Activated T-cell treated with anti-CD3 and anti-CD28 coated beads, Interleukin-2, amount 50 U/mL, for 4 hours (primary cell): Measurements from ENCODE around the gene MDFIC. TPM values are rescaled to one million over a fixed set of nuclear protein-coding genes. Genes with fewer than 3 reads are reported as not detected.

ENCODE experiments used
- ATAC-seq, 2 donors: fragments of 200-7000 bp; cut with Tn5 transposase; one replicate each; pipeline ENCODE4 v1.10.0; 2021
- DNase-seq: peaks from one replicate; pipeline ENCODE4 v3.0.0-alpha.2; 2020
- H3K27me3 Mint-ChIP-seq: one replicate; pipeline ENCODE4 v1.8.0; 2021; ENCODE audit warnings: low read depth, mixed read lengths
- H3K36me3 Mint-ChIP-seq: one replicate; pipeline ENCODE4 v1.8.0; 2022; ENCODE audit warnings: mixed read lengths; ENCODE audit not compliant: insufficient read depth
- H3K4me1 Mint-ChIP-seq: one replicate; pipeline ENCODE4 v1.8.0; 2021; ENCODE audit warnings: low read depth, mixed read lengths
- H3K4me3 Mint-ChIP-seq: one replicate; pipeline ENCODE4 v1.8.0; 2021; ENCODE audit warnings: mild to moderate bottlenecking, moderate library complexity, mixed read lengths
- H3K9me3 Mint-ChIP-seq: one replicate; pipeline ENCODE4 v1.8.0; 2021; ENCODE audit warnings: mixed read lengths
- total RNA-seq, 3 donors: library from RNA; stranded (reverse); gene quantifications; one replicate each; pipeline ENCODE4 v1.2.1, GENCODE V29; 2021

Gene MDFIC
- total RNA-seq, 3 donors from 2014 or later, result 84.4 to 119 (median 98.9) TPM

DNA sequence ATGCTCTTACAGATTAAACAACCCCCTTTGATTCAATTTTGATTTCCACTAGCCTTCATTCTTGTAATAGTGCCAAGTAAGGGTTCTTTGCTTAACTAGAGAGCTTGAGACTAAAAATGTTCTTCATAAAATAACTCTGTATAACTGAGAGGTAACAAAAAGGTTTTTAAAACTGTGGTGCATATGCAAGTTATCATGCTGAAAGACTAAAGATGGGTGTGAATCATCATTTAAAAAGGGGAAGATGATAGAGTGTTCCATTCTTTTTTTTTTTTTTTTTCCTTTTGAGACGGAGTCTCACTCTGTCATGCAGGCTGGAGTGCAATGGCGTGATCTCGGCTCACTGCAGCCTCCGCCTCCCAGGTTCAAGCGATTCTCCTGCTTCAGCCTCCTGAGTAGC, 11.1 kb downstream of the MDFIC start:
- DNase-seq (no peak), ATAC-seq (no peak)
- H3K9me3 Mint-ChIP-seq, result no peaks in the 10 kb centered on the region
- peaks cover 9% of the 10 kb centered on the region for H3K36me3 Mint-ChIP-seq
- H3K27me3 Mint-ChIP-seq, result no peaks in the 10 kb centered on the region
- H3K4me3 Mint-ChIP-seq, result no peak overlapping the region
- peaks cover 21% of the 10 kb centered on the region for H3K4me1 Mint-ChIP-seq

- H3K4me1 Mint-ChIP-seq, result peaks cover 26% of the 10 kb centered on the region
- DNase-seq (no peak), ATAC-seq (no peak)
- no peaks in the 10 kb centered on the region for H3K27me3 Mint-ChIP-seq
- no peak overlapping the region for H3K4me3 Mint-ChIP-seq
- H3K36me3 Mint-ChIP-seq, result peaks cover 9% of the 10 kb centered on the region
- no peaks in the 10 kb centered on the region for H3K9me3 Mint-ChIP-seq
Observed at GRCh38 chr7:114933658-114934057, 11.8 kb downstream of the MDFIC start.

- H3K4me3 Mint-ChIP-seq, result no peak overlapping the region
- ATAC-seq (no peak), DNase-seq (no peak)
- no peaks in the 10 kb centered on the region for H3K9me3 Mint-ChIP-seq
- H3K36me3 Mint-ChIP-seq, result peaks cover 9% of the 10 kb centered on the region
- H3K27me3 Mint-ChIP-seq, result no peaks in the 10 kb centered on the region
- peaks cover 30% of the 10 kb centered on the region for H3K4me1 Mint-ChIP-seq
Observed at GRCh38 chr7:114934086-114934485, 12.2 kb downstream of the MDFIC start.

DNA sequence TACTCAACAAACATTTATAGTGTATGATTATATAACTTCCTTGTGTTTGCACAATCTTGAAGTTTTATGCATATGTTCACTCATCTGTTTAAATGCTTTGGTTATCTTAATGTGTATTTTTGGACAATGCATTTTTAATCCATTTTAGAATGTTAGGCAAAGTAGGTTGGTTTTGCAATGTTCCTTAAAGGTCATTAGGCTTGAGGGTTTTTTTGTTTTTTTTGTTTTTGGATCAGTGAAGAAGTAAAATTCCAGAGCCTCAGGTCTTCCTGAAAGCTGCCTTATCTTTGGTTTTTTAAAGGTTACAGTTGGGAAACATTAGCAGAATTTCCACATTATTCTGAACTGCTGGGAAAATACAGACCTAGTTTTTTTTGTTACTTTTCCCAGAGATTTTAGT, 12.8 kb downstream of the MDFIC start:
- H3K36me3 Mint-ChIP-seq, result peaks cover 11% of the 10 kb centered on the region
- DNase-seq (no peak), ATAC-seq (no peak)
- no peaks in the 10 kb centered on the region for H3K9me3 Mint-ChIP-seq
- no peaks in the 10 kb centered on the region for H3K27me3 Mint-ChIP-seq
- H3K4me1 Mint-ChIP-seq, result peaks cover 34% of the 10 kb centered on the region
- peak overlapping the region; percentile 33 for H3K4me3 Mint-ChIP-seq

DNA sequence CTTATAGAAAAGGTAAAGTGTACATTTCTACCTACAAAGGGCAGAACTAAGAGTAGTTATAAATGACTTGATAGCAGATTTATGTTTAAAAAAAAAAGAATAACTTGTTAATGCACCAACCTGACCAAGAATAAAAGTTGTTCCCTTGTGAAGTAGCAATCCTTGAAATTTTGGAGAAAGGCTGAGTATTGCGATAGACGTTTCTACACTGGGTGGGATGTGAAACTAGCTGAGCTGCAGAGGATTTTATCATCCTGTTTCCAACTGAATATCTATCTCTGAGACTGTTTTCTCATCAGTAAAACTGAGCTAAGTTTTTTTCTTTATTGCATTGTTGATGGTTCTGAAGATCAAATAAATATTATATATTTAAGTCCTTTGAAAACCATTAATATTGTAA, 14.6 kb downstream of the MDFIC start:
- Mint-ChIP-seq H3K36me3 (peaks cover 21% of the 10 kb centered on the region), H3K27me3 (no peaks in the 10 kb centered on the region), H3K4me1 (peaks cover 50% of the 10 kb centered on the region), H3K9me3 (peaks cover 3% of the 10 kb centered on the region), H3K4me3 (no peak overlapping the region)
- no peak for DNase-seq
- ATAC-seq, result no peak

DNA sequence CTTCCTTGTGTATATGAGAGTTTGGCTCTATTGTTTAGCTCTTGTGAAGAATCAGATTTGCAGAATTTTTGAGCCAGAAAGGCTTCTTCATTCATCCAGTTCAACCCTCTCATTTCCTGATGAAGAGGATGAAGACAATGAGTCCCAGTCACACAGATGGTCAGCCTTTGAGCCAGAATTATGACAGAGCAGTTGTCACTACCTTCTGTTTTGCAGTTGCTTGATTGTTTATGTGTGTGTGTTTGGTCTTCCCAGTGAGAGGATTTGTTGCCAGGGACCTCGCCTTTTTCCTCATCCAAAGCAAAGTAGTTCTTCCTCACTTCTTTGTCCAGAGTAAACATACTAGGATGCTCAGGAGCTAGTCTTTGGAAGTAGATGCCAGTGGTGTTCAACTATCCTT, 15.6 kb downstream of the MDFIC start:
- DNase-seq (no peak), ATAC-seq (no peak)
- Mint-ChIP-seq H3K9me3 (peaks cover 3% of the 10 kb centered on the region), H3K4me1 (peaks cover 57% of the 10 kb centered on the region), H3K36me3 (peaks cover 28% of the 10 kb centered on the region), H3K4me3 (no peak overlapping the region), H3K27me3 (no peaks in the 10 kb centered on the region)

GRCh38 chr7:114938785-114939184, 16.9 kb downstream of the MDFIC start:
- DNase-seq (no peak), ATAC-seq (peak in 1 of 2 donors; percentile 18)
- H3K27me3 Mint-ChIP-seq, result no peaks in the 10 kb centered on the region
- peaks cover 68% of the 10 kb centered on the region for H3K4me1 Mint-ChIP-seq
- H3K9me3 Mint-ChIP-seq, result peaks cover 3% of the 10 kb centered on the region
- peaks cover 32% of the 10 kb centered on the region for H3K36me3 Mint-ChIP-seq
- no peak overlapping the region for H3K4me3 Mint-ChIP-seq

GRCh38 chr7:114939484-114940097, 17.7 kb downstream of the MDFIC start:
- ATAC-seq (no peak), DNase-seq (no peak)

GRCh38 chr7:114940220-114940619, 18.3 kb downstream of the MDFIC start:
- Mint-ChIP-seq H3K9me3 (peaks cover 3% of the 10 kb centered on the region), H3K4me3 (peak overlapping the region; percentile 20), H3K4me1 (peaks cover 81% of the 10 kb centered on the region), H3K36me3 (peaks cover 43% of the 10 kb centered on the region), H3K27me3 (no peaks in the 10 kb centered on the region)
- ATAC-seq (no peak), DNase-seq (no peak)

More at GRCh38 chr7:114939484-114940097, 17.7 kb downstream of the MDFIC start:
- H3K4me3 Mint-ChIP-seq, result no peak overlapping the region
- H3K9me3 Mint-ChIP-seq, result peaks cover 3% of the 10 kb centered on the region
- H3K27me3 Mint-ChIP-seq, result no peaks in the 10 kb centered on the region
- H3K4me1 Mint-ChIP-seq, result peaks cover 76% of the 10 kb centered on the region
- H3K36me3 Mint-ChIP-seq, result peaks cover 38% of the 10 kb centered on the region

DNA sequence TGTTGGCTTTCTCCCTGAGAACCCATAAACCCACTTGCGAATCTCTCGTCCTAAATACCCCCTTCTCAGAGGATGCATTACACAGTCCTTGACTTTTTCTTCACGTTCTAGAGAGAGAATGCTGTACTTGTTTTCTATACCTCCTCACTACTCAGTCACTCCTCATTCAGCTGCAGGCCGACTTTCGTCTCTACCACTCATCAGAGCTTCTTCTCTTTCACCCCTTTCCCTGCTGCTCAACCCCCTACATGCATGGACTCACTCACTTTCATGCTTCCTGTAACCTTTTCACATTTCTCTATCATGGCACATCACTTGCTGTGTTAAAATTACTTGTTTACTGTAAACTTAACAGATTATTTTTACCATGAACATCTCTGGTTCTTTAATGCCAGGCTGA, 19.8 kb downstream of the MDFIC start:
- Mint-ChIP-seq H3K9me3 (peaks cover 3% of the 10 kb centered on the region), H3K4me3 (no peak overlapping the region), H3K4me1 (peaks cover 75% of the 10 kb centered on the region), H3K36me3 (peaks cover 53% of the 10 kb centered on the region), H3K27me3 (no peaks in the 10 kb centered on the region)
- DNase-seq (no peak), ATAC-seq (no peak)

DNA sequence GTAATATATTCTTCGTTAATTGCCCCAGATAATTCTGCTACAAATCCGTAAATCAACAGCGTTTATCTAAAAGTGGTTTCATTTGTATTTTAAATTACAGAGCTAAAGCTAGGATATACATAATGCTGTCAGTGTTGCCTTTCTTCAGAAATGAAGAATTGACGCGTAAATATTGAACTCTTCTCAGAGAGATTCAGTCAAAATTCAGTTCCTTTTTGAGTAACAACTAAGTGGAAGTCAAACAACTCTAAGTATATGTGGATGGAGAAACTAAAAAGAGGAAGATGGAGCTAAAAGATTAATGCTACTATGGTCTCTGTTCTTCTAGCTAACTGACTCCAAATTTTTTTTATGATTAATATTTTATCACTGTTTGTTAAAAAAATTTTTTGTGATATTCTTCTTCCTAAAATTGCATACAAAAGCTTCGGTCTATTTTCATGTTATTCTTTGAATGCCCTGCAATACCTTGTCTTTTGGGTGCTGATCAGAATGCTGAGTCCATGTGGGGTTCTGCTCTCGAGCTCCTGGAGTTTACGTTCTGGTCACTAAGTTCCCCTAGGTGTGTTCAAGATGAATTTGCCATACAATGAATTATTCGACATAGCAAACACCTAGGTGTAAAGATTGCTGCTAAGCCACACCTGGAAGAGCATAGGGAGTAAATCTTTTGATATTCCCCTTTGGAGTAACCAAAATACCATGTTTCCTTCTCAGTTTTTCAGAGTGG, 20.7 kb downstream of the MDFIC start:
- Mint-ChIP-seq H3K36me3 (peaks cover 58% of the 10 kb centered on the region), H3K4me3 (no peak overlapping the region), H3K9me3 (peaks cover 3% of the 10 kb centered on the region), H3K27me3 (no peaks in the 10 kb centered on the region), H3K4me1 (peaks cover 79% of the 10 kb centered on the region)
- peak in 1 of 2 donors; percentile 35 for ATAC-seq
- DNase-seq, result no peak

- no peak for ATAC-seq
- peaks cover 3% of the 10 kb centered on the region for H3K9me3 Mint-ChIP-seq
- no peaks in the 10 kb centered on the region for H3K27me3 Mint-ChIP-seq
- DNase-seq, result no peak
- peaks cover 65% of the 10 kb centered on the region for H3K36me3 Mint-ChIP-seq
- peaks cover 83% of the 10 kb centered on the region for H3K4me1 Mint-ChIP-seq
- H3K4me3 Mint-ChIP-seq, result no peak overlapping the region
Observed at GRCh38 chr7:114943530-114943929, 21.6 kb downstream of the MDFIC start.

DNA sequence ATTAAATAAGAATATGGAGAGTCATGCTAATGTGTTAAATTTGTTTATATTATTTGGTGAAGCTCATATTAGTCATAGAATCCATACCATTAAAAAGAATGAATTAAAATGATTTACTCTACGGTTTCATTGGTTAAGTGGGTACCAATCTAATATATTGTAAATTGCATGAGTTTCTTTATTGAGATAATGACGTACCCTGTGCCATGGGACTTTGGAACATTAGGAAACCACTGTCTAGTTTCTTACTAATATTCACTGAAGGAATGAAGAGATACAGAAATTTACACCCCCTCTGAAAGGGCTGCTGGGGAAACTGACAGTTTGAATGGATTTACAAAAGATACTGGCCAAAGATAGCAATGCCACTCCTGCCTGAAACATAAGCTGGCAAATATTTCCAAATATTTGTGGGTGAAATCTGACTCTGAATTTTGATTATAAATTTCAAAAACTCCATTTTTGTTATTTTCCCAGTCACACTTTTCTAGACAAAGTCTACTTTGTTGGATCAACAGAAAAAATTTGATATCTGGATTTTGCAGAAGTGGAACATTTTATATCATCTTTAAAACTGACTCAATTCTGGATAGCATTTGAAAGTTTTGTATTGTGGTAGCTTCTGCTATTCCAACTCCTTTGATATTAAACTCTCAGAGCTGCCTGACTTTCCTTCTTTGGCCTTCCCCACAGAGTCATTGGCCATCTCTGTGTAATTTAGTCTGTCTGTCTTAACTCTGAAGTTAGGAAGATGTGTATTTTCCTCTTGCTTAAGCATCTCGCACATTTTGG, 22.3 kb downstream of the MDFIC start:
- peaks cover 3% of the 10 kb centered on the region for H3K9me3 Mint-ChIP-seq
- H3K36me3 Mint-ChIP-seq, result peaks cover 68% of the 10 kb centered on the region
- ATAC-seq, result no peak
- no peak overlapping the region for H3K4me3 Mint-ChIP-seq
- peaks cover 82% of the 10 kb centered on the region for H3K4me1 Mint-ChIP-seq
- DNase-seq, result no peak
- no peaks in the 10 kb centered on the region for H3K27me3 Mint-ChIP-seq

DNA sequence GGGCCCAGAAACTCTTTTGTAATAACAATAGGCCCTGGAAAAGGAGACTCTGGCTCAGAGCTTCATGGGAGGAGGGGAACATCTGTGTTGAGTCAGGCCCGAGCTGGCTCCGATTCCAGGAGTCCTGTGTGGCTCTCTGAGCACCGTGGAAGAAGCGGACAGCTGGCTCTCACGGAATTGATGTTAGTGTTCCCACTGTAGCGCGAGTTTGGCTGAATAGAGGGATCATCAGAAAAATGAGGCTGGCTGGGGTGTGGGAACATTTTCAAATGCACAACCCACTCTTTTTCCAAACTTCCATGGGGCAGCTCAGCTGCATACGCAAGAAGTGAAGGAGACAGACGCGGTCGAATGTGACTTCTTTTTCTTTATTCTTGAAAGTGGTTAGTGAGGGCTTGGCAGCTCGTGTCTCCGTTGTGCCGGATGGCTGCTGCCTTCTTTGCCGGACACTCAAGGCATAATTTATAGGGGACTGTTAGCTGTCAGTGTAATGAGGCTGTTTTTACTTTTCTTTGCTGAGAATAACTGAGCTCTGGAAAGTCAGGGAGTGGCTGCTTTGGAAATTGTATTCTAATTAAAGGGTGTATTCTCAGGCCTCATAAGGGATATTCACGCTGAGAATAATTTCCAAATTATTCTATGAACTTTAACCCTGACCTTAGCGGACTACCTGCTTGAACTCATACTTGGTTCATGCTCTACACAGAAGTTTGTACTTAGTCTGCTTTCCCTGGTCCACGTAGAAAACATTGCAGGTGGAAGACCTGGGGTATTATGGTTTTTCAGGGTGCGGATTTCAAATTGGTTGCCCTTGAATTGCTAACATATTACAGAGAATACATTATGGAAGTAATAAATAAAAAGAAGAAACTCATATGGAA, 23.1 kb downstream of the MDFIC start:
- Mint-ChIP-seq H3K4me3 (no peak overlapping the region), H3K9me3 (peaks cover 3% of the 10 kb centered on the region), H3K4me1 (peaks cover 85% of the 10 kb centered on the region), H3K36me3 (peaks cover 73% of the 10 kb centered on the region), H3K27me3 (no peaks in the 10 kb centered on the region)
- ATAC-seq (no peak), DNase-seq (no peak)
